ENCODE measurements around the gene ARNT2. TPM values are rescaled to one million over a fixed set of nuclear protein-coding genes. Genes with fewer than 3 reads are reported as not detected.

ARNT2 gene
- total RNA-seq, 1 donor from 2014 or later, result 0.23 TPM

DNA sequence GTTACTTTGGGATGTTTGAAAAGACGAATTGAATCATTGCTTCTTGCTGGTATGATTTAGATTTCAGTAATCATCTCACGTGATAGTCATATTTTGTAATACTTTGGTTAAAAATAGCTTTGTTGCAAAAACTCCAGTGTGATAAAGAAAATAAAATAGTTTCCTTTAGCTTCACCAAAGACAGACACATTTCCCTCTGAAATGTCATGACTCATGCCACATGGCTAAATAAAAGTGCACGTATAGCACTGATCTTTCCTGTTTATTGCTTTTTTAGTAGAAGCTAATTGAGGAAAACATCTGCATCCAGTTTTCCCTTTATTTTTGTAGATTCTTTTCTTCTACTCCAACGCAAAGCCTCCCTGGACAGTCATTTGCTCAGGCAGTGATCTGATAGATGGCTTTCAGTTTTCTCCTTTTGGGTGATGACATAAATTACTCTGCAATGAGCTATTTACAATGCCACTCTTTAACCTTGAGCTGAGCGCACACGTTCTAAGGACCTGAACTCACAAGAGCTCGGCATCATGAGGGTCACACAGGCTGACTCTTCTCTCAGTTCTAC, 84.9 kb downstream of the ARNT2 start:
- intact Hi-C loops (cut with micrococcal nuclease), result no loop called here

DNA sequence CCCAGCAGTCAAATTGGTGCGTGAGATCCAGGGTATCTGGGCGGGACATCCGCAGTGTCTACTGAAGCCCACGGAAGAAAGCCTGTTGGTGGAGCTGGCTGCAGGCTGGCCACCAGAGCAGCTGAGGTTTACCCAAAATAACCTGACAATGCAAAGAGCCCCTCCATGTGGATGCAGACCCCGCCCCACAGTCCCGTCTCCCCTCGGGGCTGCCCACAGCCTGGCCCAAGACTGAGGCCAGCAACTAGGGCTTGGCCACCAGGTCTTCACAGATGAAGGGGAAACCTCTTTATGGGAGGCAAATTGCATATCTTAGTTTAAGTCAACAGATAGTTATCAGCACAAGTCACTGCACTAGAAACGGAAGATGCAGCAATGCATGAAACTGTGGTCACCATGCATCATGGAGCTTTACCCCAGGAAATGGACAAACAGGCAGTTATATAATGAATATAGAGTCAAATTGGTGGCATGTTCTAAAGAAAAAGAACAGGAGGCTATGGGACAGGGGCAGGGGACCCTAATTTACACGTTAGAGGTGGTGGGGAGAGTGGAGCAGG, 86.3 kb downstream of the ARNT2 start:
- intact Hi-C loops (cut with micrococcal nuclease), result no loop called here

DNA sequence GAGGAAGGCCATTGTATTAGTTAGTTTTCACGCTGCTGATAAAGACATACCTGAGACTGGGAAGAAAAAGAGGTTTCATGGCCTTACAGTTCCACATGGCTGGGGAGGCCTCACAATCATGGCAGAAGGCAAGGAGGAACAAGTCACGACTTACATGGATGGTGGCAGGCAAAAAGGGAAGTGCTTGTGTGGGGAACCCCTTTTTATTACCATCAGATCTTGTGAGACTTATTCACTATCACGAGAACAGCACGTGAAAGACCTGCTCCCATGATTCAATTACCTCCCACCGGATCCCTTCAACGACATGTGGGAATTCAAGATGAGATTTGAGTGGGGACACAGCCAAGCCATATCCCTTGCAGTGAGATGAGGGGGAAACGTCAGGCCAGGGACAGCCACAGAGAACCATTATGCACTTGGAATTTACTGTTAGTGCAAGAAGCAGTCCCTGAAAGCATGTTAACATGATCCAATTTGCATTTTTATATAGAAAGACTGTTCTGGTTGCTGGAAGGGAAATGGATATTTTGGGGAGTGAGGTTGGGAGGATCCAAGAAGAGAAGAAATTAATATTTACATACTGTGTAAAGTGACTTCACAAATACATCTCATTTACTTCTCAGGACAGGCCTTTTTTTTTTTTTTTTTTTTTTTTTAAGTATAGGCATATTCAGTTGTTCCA, 87.1 kb downstream of the ARNT2 start:
- intact Hi-C loops (cut with micrococcal nuclease), result no loop called here

DNA sequence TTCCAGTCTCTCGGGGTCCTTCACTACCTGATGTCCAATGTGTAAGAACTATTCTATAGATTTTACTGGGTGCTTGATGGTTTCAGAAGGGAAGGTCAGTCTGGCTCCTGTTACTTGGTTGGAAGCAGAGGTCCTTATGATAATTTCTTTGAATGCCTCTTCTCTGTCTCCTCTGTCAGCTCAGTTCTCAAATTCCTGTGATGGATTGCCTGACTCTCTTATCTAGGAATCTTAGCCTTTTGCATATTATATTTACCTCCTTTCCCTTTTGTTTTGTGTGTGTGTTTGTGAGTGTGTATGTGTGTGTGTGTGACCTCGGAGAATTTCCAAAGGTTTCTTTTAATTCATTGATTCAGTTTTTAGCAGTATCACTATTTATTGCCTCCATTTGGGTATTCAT, 88.2 kb downstream of the ARNT2 start:
- intact Hi-C loops (cut with micrococcal nuclease), result no loop called here

GRCh38 chr15:80492874-80493273, 88.7 kb downstream of the ARNT2 start:
- intact Hi-C loops (cut with micrococcal nuclease), result no loop called here

DNA sequence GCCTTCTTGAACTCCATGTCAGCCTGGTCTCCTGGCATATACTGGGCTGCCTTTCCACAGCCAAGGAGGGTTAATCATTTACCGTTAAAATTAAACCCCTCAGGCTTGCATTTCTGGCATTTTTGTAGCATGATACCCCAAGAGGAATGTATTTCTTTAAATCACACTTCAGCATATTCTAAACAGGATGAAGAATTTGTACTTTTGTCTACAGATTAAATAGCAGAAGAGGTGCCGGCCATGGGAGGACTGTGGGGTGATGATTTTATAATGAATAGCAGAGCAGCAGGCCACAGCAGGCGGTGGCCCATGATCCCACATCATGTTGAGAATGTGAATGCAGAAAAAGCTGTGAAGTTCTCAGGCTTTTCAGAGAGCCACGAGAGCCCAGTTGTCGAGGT, 90.2 kb downstream of the ARNT2 start:
- intact Hi-C loops (cut with micrococcal nuclease), result no loop called here

GRCh38 chr15:80494756-80495155, 90.6 kb downstream of the ARNT2 start:
- intact Hi-C loops (cut with micrococcal nuclease), result no loop called here

- intact Hi-C loops (cut with micrococcal nuclease), result no loop called here
Measured at GRCh38 chr15:80495401-80495942, 91.3 kb downstream of the ARNT2 start.

DNA sequence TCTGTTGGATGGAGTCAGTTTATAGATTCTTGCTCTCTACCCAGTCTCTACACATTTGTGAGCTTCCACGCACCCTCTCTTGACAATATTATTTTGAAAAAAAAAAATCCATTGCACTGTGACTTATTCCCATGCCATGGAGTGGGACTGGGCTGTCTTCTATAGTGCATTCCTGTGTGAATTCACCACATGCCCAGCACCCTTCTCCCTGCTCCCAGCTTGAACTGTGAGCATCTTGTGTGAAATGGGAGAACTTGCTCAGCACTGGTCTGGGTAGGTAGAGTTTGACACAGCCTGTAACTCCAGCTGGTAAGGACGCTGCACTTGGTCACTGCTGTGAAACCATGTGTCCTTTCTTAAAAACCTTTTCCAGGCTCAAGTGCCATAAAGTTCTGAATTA, 91.9 kb downstream of the ARNT2 start:
- intact Hi-C loops (cut with micrococcal nuclease), result no loop called here

DNA sequence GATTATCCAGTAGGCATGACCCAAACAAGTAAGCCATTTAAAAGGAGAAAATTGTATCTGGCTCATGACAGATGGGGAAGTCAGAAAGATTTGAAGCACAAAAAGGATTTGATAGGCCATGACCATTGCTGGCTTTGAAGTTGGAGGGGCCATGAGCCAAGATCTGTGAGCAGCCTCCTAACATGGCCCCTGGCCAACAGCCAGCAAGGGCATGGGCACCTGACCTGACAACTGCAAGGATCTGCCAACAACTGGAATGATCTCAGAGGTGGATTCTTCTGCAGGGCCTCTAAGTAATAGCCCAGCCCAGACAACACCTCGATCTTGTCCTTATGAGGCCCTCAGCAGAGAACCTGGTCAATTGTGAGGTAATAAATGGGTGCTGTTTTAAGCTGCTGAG, 93.0 kb downstream of the ARNT2 start:
- intact Hi-C loops (cut with micrococcal nuclease), result no loop called here

GRCh38 chr15:80498652-80499051, 94.5 kb downstream of the ARNT2 start:
- intact Hi-C loops (cut with micrococcal nuclease), result no loop called here

DNA sequence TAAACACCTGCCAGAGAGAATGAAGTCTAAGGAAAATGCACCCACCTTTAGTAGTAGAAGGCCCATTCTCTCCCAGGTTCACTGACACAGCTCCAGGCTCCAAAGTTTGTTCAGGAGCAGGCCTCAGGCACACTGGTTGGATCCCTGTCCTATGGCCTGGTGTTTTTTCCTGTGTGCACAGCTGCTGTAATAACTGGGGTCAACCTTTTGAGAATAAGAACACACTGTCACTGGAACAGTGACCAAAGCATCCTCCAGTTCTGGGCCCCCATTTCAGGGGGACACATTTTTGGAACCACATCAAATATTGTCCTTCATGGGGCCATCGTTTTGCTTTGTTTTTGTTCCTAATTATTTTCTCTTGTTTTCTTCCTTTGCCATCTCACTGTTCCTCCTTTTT, 95.8 kb downstream of the ARNT2 start:
- intact Hi-C loops (cut with micrococcal nuclease), result no loop called here

DNA sequence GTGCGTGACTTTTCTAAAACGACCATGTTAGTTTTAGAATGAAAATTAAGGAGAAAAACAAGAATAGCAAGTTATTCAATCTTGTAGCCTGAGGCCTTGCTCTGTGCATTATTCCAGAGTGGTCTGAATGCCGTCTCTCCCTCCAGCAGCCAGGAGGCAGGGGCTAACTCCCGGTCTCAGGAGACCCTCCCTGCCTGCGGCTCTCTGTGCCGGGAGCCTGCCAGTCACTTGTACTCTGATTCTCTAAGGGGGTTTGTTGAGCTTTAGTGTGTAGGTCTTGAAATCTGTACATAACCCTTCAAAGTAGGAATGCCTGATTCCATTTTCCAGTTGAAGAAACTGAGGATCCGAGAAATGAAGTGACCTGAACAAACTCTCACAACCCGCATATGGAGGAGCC, 97.3 kb downstream of the ARNT2 start:
- intact Hi-C loops (cut with micrococcal nuclease), result no loop called here

- intact Hi-C loops (cut with micrococcal nuclease), result no loop called here
Measured at GRCh38 chr15:80502782-80503181, 98.6 kb downstream of the ARNT2 start.

DNA sequence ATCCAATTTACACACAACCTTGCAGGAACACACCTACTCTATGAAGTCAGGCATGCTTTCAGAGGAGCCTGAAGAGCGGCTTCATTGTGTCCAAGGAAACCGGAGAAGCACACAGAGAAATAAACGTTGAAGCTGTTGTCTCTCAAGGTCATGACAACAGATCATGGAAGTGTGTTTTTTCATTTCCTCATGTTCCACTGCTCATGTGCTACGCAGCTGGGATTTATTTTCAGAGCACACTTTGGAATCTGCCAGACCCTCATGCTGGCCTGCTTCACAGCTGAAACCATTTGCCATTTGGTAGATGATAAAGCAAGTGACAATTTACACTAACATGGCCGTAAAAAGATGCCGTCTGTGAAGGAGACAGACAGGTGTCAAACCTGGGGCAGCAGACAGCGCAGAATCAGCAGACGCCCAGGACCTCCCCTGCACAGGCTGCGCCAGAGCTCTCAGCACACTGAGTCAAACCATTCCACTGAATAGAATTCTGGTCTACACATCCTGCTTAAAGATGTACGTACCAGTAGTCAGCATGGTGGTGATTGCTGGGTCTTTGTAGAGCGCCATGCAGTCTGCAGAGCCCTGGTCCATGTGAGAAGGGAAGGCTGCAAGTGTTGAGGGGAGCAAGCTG, 99.3 kb downstream of the ARNT2 start:
- intact Hi-C loops (cut with micrococcal nuclease), result no loop called here

DNA sequence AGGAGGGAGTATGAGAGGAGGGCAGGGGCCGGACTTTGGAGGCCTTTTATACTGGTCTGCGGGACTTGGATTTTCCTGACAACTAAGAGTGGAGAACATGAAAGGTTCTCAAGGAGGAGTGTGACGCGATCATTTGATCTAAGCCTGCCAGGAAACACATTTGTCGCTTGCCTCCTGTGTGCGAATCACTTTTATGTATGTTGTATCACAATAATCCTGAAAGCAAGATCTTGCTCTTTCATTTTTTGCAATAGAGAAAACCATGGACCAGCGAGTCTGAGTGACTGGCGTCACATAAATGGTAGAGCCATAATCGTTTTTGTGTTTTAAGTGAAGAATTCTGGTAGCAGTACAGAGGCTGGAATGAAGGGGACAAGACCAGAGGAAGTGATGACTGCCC, 100.7 kb downstream of the ARNT2 start:
- intact Hi-C loops (cut with micrococcal nuclease), result no loop called here

DNA sequence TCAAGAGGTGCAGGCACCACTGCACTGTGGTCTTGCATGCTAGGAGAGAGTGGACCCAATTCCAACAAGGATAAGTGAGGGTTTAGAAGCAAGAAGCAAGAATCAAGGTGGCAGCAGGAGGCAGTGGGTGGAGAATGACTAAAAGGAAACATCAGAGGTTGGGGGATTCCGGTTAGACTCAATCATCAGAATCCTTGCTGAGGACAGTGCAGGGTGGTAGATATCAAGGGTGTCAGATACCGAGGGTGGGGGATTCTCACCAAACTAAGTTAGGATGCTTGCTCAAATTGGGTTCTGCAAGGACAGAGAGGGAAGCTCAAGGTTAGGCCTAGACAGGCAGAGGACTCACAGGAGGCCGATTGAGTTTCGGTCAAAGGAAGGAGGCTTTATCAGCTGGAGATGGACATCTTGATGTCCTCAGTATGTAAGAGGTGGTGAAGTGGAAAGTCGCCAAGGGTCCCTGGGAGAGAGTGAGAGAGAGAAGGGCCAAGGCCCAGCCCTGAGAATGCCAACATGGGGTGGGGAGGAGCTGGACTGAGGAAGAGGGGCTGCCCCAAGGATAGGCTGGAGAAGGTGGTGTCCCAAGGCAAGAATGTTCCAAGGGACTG, 102.2 kb downstream of the ARNT2 start:
- intact Hi-C loops (cut with micrococcal nuclease), result no loop called here

GRCh38 chr15:80507131-80507530, 102.9 kb downstream of the ARNT2 start:
- intact Hi-C loops (cut with micrococcal nuclease), result no loop called here

- intact Hi-C loops (cut with micrococcal nuclease), result no loop called here
Measured at GRCh38 chr15:80507638-80508316, 103.6 kb downstream of the ARNT2 start.

- intact Hi-C loops (cut with micrococcal nuclease), result no loop called here
Measured at GRCh38 chr15:80508783-80509182, 104.6 kb downstream of the ARNT2 start.

DNA sequence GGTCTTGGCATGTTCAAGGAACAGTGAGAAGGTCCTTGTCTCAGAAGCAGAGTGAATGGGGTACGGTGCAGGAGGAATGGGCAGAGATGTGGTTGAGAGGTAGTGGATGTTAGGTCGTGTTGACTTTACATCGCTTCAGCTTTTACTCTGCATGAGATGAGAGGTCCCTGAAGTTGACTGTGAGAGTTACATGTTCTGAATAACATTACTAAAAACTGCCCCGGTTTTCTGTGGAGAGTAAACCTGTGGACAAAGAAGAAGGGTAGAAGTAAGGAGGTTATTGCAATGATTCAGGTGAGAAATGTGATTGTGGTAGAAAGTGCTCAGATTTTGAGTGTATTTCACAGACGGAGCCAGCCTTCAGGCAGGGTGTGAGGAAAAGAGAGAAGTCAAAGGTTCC, 105.6 kb downstream of the ARNT2 start:
- intact Hi-C loops (cut with micrococcal nuclease), result no loop called here
